Measurements from ENCODE around the gene ARID3C.

The ARID3C gene

GRCh38 chr9:34671307-34671706 is 42.4 kb upstream of the ARID3C start:
- H3K4me1 ChIP-seq (ENCODE audit: low read depth, poor library complexity, severe bottlenecking), result no peaks in the 10 kb centered on the region
- H3K27ac ChIP-seq, result no peak overlapping the region
- no peaks in the 10 kb centered on the region for H4K20me1 ChIP-seq (ENCODE audit: insufficient read depth)
- H3K9ac ChIP-seq, result no peak overlapping the region
- no peak overlapping the region for H3K4me2 ChIP-seq
- H3K4me3 ChIP-seq (IDR thresholded peaks at IDR 0.05; ENCODE audit: insufficient read depth, low read depth, low read length), result no peak overlapping the region
- H3K27me3 ChIP-seq (ENCODE audit: insufficient read depth, low read depth), result no peaks in the 10 kb centered on the region
- TF ChIP-seq CTCF (conservative IDR thresholded peaks at IDR 0.05; ENCODE audit: low read depth, low read length), result no peak
- no peaks in the 10 kb centered on the region for H3K36me3 ChIP-seq (ENCODE audit: insufficient read depth)
- H3K79me2 ChIP-seq (ENCODE audit: insufficient read depth, low read depth), result no peaks in the 10 kb centered on the region
- H2AFZ ChIP-seq (ENCODE audit: low read depth), result no peak overlapping the region

- no peak for TF ChIP-seq CTCF (conservative IDR thresholded peaks at IDR 0.05; ENCODE audit: low read depth, low read length)
- H3K36me3 ChIP-seq (ENCODE audit: insufficient read depth), result no peaks in the 10 kb centered on the region
- no peaks in the 10 kb centered on the region for H4K20me1 ChIP-seq (ENCODE audit: insufficient read depth)
- no peaks in the 10 kb centered on the region for H3K79me2 ChIP-seq (ENCODE audit: insufficient read depth, low read depth)
- no peaks in the 10 kb centered on the region for H3K27me3 ChIP-seq (ENCODE audit: insufficient read depth, low read depth)
- no peak overlapping the region for H3K9ac ChIP-seq
- H3K4me3 ChIP-seq (IDR thresholded peaks at IDR 0.05; ENCODE audit: insufficient read depth, low read depth, low read length), result no peak overlapping the region
- H3K4me1 ChIP-seq (ENCODE audit: low read depth, poor library complexity, severe bottlenecking), result no peaks in the 10 kb centered on the region
- H2AFZ ChIP-seq (ENCODE audit: low read depth), result no peak overlapping the region
- no peak overlapping the region for H3K4me2 ChIP-seq
- no peak overlapping the region for H3K27ac ChIP-seq
Observed at GRCh38 chr9:34669809-34670562, 41.1 kb upstream of the ARID3C start.

GRCh38 chr9:34665381-34666250 is 36.8 kb upstream of the ARID3C start:
- H2AFZ ChIP-seq (ENCODE audit: low read depth), result peak overlapping the region; percentile 81
- peak overlapping the region; percentile 49 for H3K27ac ChIP-seq

GRCh38 chr9:34665067-34665380 is 36.2 kb upstream of the ARID3C start:
- no peak overlapping the region for H3K4me3 ChIP-seq (IDR thresholded peaks at IDR 0.05; ENCODE audit: insufficient read depth, low read depth, low read length)
- peak overlapping the region; percentile 30; the same call in 1 of the 2 replicates for H3K9ac ChIP-seq
- no peaks in the 10 kb centered on the region for H3K36me3 ChIP-seq (ENCODE audit: insufficient read depth)
- H2AFZ ChIP-seq (ENCODE audit: low read depth), result peak overlapping the region; percentile 81
- H3K27me3 ChIP-seq (ENCODE audit: insufficient read depth, low read depth), result no peaks in the 10 kb centered on the region
- H3K4me1 ChIP-seq (ENCODE audit: low read depth, poor library complexity, severe bottlenecking), result peaks cover 10% of the 10 kb centered on the region
- H3K27ac ChIP-seq, result no peak overlapping the region
- no peaks in the 10 kb centered on the region for H4K20me1 ChIP-seq (ENCODE audit: insufficient read depth)
- no peak for TF ChIP-seq CTCF (conservative IDR thresholded peaks at IDR 0.05; ENCODE audit: low read depth, low read length)
- peak overlapping the region; percentile 88 for H3K4me2 ChIP-seq
- H3K79me2 ChIP-seq (ENCODE audit: insufficient read depth, low read depth), result no peaks in the 10 kb centered on the region

More at GRCh38 chr9:34665381-34666250, 36.8 kb upstream of the ARID3C start:
- peak overlapping the region; percentile 88; the same call in 1 of the 2 replicates for H3K4me2 ChIP-seq
- TF ChIP-seq CTCF (conservative IDR thresholded peaks at IDR 0.05; ENCODE audit: low read depth, low read length), result no peak
- H3K36me3 ChIP-seq (ENCODE audit: insufficient read depth), result no peaks in the 10 kb centered on the region
- H3K9ac ChIP-seq, result peak overlapping the region; percentile 69
- H3K79me2 ChIP-seq (ENCODE audit: insufficient read depth, low read depth), result no peaks in the 10 kb centered on the region
- no peak overlapping the region for H3K4me3 ChIP-seq (IDR thresholded peaks at IDR 0.05; ENCODE audit: insufficient read depth, low read depth, low read length)
- no peaks in the 10 kb centered on the region for H4K20me1 ChIP-seq (ENCODE audit: insufficient read depth)
- no peaks in the 10 kb centered on the region for H3K27me3 ChIP-seq (ENCODE audit: insufficient read depth, low read depth)
- H3K4me1 ChIP-seq (ENCODE audit: low read depth, poor library complexity, severe bottlenecking), result peaks cover 10% of the 10 kb centered on the region
